Calu3 (cell line): Measurements from ENCODE around the gene IQSEC3. TPM values are rescaled to one million over a fixed set of nuclear protein-coding genes. Genes with fewer than 3 reads are reported as not detected.
A peak's percentile ranks its signal among the peaks of the same experiment; 100 is the strongest.

Source experiments
- BruUV-seq: library from RNA; stranded (reverse); fragments of 400-500 nt; replicated peaks from 2 replicates; lab custom pipeline; 2021; lab: Mats Ljungman, UMichigan
- CTCF ChIA-PET: fragments of 300-600 bp; sonication (Branson Sonifier 250); formaldehyde crosslinking; loops from one replicate; lab custom pipeline; 2022; ENCODE audit warnings: antibody characterized with exemption; lab: Charles Lee
- DNase-seq: peaks from one replicate; pipeline ENCODE4 v3.0.0; 2022
- H3K27ac Mint-ChIP-seq: one replicate; pipeline ENCODE4 v1.8.0; 2022; ENCODE audit warnings: mixed read lengths; ENCODE audit not compliant: unreplicated experiment
- H3K27me3 Mint-ChIP-seq: one replicate; pipeline ENCODE4 v1.8.0; 2022; ENCODE audit warnings: mixed read lengths; ENCODE audit not compliant: unreplicated experiment
- H3K36me3 Mint-ChIP-seq: one replicate; pipeline ENCODE4 v1.8.0; 2022; ENCODE audit warnings: mild to moderate bottlenecking, moderate library complexity, mixed read lengths; ENCODE audit not compliant: insufficient read depth, unreplicated experiment
- H3K4me1 Mint-ChIP-seq: one replicate; pipeline ENCODE4 v1.8.0; 2022; ENCODE audit warnings: mild to moderate bottlenecking, low read depth, mixed read lengths; ENCODE audit not compliant: unreplicated experiment
- H3K4me3 Mint-ChIP-seq: one replicate; pipeline ENCODE4 v1.8.0; 2022; ENCODE audit warnings: mild to moderate bottlenecking, low read depth, moderate library complexity, mixed read lengths; ENCODE audit not compliant: unreplicated experiment
- H3K9me3 Mint-ChIP-seq: one replicate; pipeline ENCODE4 v1.8.0; 2022; ENCODE audit warnings: low read depth, mixed read lengths; ENCODE audit not compliant: unreplicated experiment
- intact Hi-C: fragments of 100-400 bp; cut with micrococcal nuclease; formaldehyde crosslinking; loops from one replicate; pipeline ENCODE4 v1.10.0; 2022; ENCODE audit not compliant: unreplicated experiment
- total RNA-seq: library from RNA; stranded (reverse); gene quantifications from 2 replicates; pipeline ENCODE4 v1.2.3, GENCODE V29; 2022
- TF ChIP-seq, protein P1 (sequence below): fragments of 200-600 bp; IDR thresholded peaks from one replicate; pipeline ENCODE4 v1.8.0; 2022; ENCODE audit warnings: antibody characterized with exemption; ENCODE audit not compliant: unreplicated experiment

Gene IQSEC3
- total RNA-seq, 1 experiment from 2014 or later, result not detected

GRCh38 chr12:218728-219590 lies 152.4 kb downstream of the IQSEC3 start:
- TF ChIP-seq, protein P1, sequence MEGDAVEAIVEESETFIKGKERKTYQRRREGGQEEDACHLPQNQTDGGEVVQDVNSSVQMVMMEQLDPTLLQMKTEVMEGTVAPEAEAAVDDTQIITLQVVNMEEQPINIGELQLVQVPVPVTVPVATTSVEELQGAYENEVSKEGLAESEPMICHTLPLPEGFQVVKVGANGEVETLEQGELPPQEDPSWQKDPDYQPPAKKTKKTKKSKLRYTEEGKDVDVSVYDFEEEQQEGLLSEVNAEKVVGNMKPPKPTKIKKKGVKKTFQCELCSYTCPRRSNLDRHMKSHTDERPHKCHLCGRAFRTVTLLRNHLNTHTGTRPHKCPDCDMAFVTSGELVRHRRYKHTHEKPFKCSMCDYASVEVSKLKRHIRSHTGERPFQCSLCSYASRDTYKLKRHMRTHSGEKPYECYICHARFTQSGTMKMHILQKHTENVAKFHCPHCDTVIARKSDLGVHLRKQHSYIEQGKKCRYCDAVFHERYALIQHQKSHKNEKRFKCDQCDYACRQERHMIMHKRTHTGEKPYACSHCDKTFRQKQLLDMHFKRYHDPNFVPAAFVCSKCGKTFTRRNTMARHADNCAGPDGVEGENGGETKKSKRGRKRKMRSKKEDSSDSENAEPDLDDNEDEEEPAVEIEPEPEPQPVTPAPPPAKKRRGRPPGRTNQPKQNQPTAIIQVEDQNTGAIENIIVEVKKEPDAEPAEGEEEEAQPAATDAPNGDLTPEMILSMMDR, result no peak
- no peaks in the 10 kb centered on the region for H3K36me3 Mint-ChIP-seq
- BruUV-seq, result no TSS peak
- DNase-seq, result no peak
- H3K4me3 Mint-ChIP-seq, result no peak overlapping the region
- H3K9me3 Mint-ChIP-seq, result peaks cover 2% of the 10 kb centered on the region
- peaks cover 61% of the 10 kb centered on the region for H3K27me3 Mint-ChIP-seq
- CTCF ChIA-PET, result interaction anchor here (0.6 to 1.1 kb wide), 3 partner anchors 66 to 112 kb away, joined by 3 to 4 read pairs (median 3); no protein-coding TSS in a partner anchor
- no peak overlapping the region for H3K27ac Mint-ChIP-seq
- H3K4me1 Mint-ChIP-seq, result peaks cover 3% of the 10 kb centered on the region
- intact Hi-C loops, result no loop called here

GRCh38 chr12:219891-220352 lies 153.4 kb downstream of the IQSEC3 start:
- CTCF ChIA-PET, result interaction anchor here (0.6 to 1.1 kb wide), 3 partner anchors 67 to 113 kb away, joined by 3 to 4 read pairs (median 3); no protein-coding TSS in a partner anchor
- H3K27me3 Mint-ChIP-seq, result peaks cover 51% of the 10 kb centered on the region
- BruUV-seq, result no TSS peak
- intact Hi-C loops, result no loop called here
- peak; percentile 89 for DNase-seq
- H3K9me3 Mint-ChIP-seq, result peaks cover 2% of the 10 kb centered on the region
- H3K4me3 Mint-ChIP-seq, result no peak overlapping the region
- H3K27ac Mint-ChIP-seq, result no peak overlapping the region
- TF ChIP-seq, protein P1, result peak; percentile 92
- H3K4me1 Mint-ChIP-seq, result no peaks in the 10 kb centered on the region
- no peaks in the 10 kb centered on the region for H3K36me3 Mint-ChIP-seq

GRCh38 chr12:220491-220890 lies 153.9 kb downstream of the IQSEC3 start:
- TF ChIP-seq, protein P1, result no peak
- intact Hi-C loops, result no loop called here
- Mint-ChIP-seq H3K4me1 (no peaks in the 10 kb centered on the region), H3K27ac (no peak overlapping the region), H3K27me3 (peaks cover 45% of the 10 kb centered on the region), H3K4me3 (no peak overlapping the region), H3K36me3 (no peaks in the 10 kb centered on the region), H3K9me3 (peaks cover 2% of the 10 kb centered on the region)
- CTCF ChIA-PET, result no interaction called here
- no TSS peak for BruUV-seq
- DNase-seq, result no peak

- intact Hi-C loops, result no loop called here
- peaks cover 45% of the 10 kb centered on the region for H3K27me3 Mint-ChIP-seq
- CTCF ChIA-PET, result no interaction called here
- peaks cover 2% of the 10 kb centered on the region for H3K9me3 Mint-ChIP-seq
- no peak for DNase-seq
- H3K36me3 Mint-ChIP-seq, result no peaks in the 10 kb centered on the region
- H3K4me1 Mint-ChIP-seq, result no peaks in the 10 kb centered on the region
- H3K4me3 Mint-ChIP-seq, result no peak overlapping the region
- no TSS peak for BruUV-seq
- no peak overlapping the region for H3K27ac Mint-ChIP-seq
- TF ChIP-seq, protein P1, result no peak
These were observed 154.5 kb downstream of the IQSEC3 start for GRCh38 chr12:220946-221550.
